Activated naive CD4-positive, alpha-beta T cell treated with anti-CD3 and anti-CD28 coated beads, Interleukin-2, amount 50 U/mL, for 16 hours (primary cell): Measurements from ENCODE around the gene CYP4V2.

Source experiments
- DNase-seq: peaks from one replicate; pipeline ENCODE4 v3.0.0-alpha.2; 2020

The CYP4V2 gene

GRCh38 chr4:186191200-186192065 is at the start of gene CYP4V2:
CYP4V2 (plus strand) TSS chr4:186191567; CDS start chr4:186191824, 257 bp downstream.
- peak; percentile 90 for DNase-seq

- peak; percentile 18 for DNase-seq
Observed at GRCh38 chr4:186144198-186144945, 47.0 kb upstream of the CYP4V2 start.

GRCh38 chr4:186144946-186145569 is 46.3 kb upstream of the CYP4V2 start:
- peak; percentile 18 for DNase-seq

GRCh38 chr4:186146458-186146857 is 44.9 kb upstream of the CYP4V2 start:
- no peak for DNase-seq

GRCh38 chr4:186148336-186148975 is 42.9 kb upstream of the CYP4V2 start:
- no peak for DNase-seq

GRCh38 chr4:186149872-186150271 is 41.5 kb upstream of the CYP4V2 start:
- DNase-seq: no peak

GRCh38 chr4:186150926-186151325 is 40.4 kb upstream of the CYP4V2 start:
- no peak for DNase-seq

GRCh38 chr4:186151499-186151898 is 39.9 kb upstream of the CYP4V2 start:
- no peak for DNase-seq

- no peak for DNase-seq
Observed at GRCh38 chr4:186158021-186158813, 33.1 kb upstream of the CYP4V2 start.

- no peak for DNase-seq
Observed at GRCh38 chr4:186158966-186159365, 32.4 kb upstream of the CYP4V2 start.

- DNase-seq: no peak
Observed at GRCh38 chr4:186159613-186160012, 31.8 kb upstream of the CYP4V2 start.

GRCh38 chr4:186161138-186161537 is 30.2 kb upstream of the CYP4V2 start:
- peak; percentile 27 for DNase-seq

GRCh38 chr4:186166852-186167512 is 24.4 kb upstream of the CYP4V2 start:
- no peak for DNase-seq

- no peak for DNase-seq
Observed at GRCh38 chr4:186167605-186168004, 23.8 kb upstream of the CYP4V2 start.

GRCh38 chr4:186168750-186169149 is 22.6 kb upstream of the CYP4V2 start:
- DNase-seq: no peak

- DNase-seq: no peak
Observed at GRCh38 chr4:186169333-186169944, 21.9 kb upstream of the CYP4V2 start.

- no peak for DNase-seq
Observed at GRCh38 chr4:186169945-186170802, 21.2 kb upstream of the CYP4V2 start.

GRCh38 chr4:186170966-186171365 is 20.4 kb upstream of the CYP4V2 start:
- no peak for DNase-seq

GRCh38 chr4:186172546-186172945 is 18.8 kb upstream of the CYP4V2 start:
- no peak for DNase-seq

GRCh38 chr4:186188107-186188506 is 3.3 kb upstream of the CYP4V2 start:
- no peak for DNase-seq
